H1 (cell line): ENCODE measurements around the gene STAT4. TPM values are rescaled to one million over a fixed set of nuclear protein-coding genes. Genes with fewer than 3 reads are reported as not detected.

Source experiments
- polyA plus RNA-seq, 7 experiments: library from polyadenylated mRNA; depleted of rRNA in 3 of 7; stranded (reverse) in 5 of 7; unstranded in 2 of 7; fragments of >200 nt in 5 of 7; fragments of 200-250 nt in 2 of 7; gene quantifications; 1 replicate in 5 of 7; 2 replicates in 1 of 7; 4 replicates in 1 of 7; pipeline versions ENCODE4 v1.2.1 to v1.2.3, GENCODE V29; 2011 to 2013; ENCODE audit warnings: missing spikeins in 2 of 7, mixed read lengths in 2 of 7
- small RNA-seq: library from polyadenylated mRNA; stranded (forward); fragments of <200 nt; extraction: miRNeasy Mini kit (QIAGEN cat#:217004); gene quantifications from one replicate; pipeline ENCODE3, GENCODE V24; 2013; ENCODE audit not compliant: insufficient read depth
- total RNA-seq: library from RNA; stranded (reverse); fragmentation: NEBNext Ultra II Directional; extraction: Animal tissue kit (Norgen Biotek cat#: 25700); gene quantifications from 2 replicates; pipeline ENCODE4 v1.2.1, GENCODE V29; 2021

Gene STAT4
- total and polyA plus RNA-seq, 2 of the 8 experiments (the other 6 are each of a cell fraction or from before 2014, with no cell fraction given): 0.36 to 0.63 TPM

Small RNA genes lying within 50 kb of the gene (small RNA-seq; reads per million reads assigned to genes)
- gene RNU6-959P: not detected

Other genes with a start within 250 kb of the STAT4 start
- gene STAT1, start 136.8 kb downstream of the STAT4 start, total RNA-seq: 43.0 and 43.8 TPM in 2 replicates
- gene STAT1, start 136.8 kb downstream of the STAT4 start, polyA plus RNA-seq (2011; rRNA removed): 18.1 and 20.3 TPM in 2 replicates
- 55.5 and 61.2 TPM in 2 replicates for gene MYO1B, start 94.4 kb upstream of the STAT4 start, total RNA-seq
- 8.7 and 15.5 TPM in 2 replicates for gene MYO1B, start 94.4 kb upstream of the STAT4 start, polyA plus RNA-seq (2011; rRNA removed)